ENCODE measurements around the gene ZNF280D. TPM values are rescaled to one million over a fixed set of nuclear protein-coding genes. Genes with fewer than 3 reads are reported as not detected.

ZNF280D gene
- total RNA-seq, 1 experiment from 2014 or later = 25.3 TPM

DNA sequence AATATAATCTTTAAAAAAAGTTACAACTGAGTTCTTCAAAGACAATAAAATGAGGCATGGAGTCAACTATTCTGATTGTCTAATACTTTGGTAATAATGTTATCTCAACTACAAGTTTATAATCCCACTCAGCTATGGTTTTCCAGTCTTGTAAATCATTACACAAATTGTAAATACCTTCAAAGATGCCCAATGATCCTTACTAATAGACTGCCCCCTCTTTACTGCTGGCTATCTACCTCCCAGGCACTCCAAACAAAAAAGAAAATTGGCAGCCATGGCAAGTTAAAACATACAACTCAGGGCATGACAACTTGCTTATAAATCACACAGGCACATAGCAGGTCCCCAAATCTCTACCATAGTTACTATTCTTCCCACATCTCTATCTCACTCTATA lies 58.5 kb downstream of the ZNF280D start:
- no peak overlapping the region for H3K27ac ChIP-seq (ENCODE audit: low read depth, low read length)
- no peaks in the 10 kb centered on the region for H3K36me3 ChIP-seq (ENCODE audit: control insufficient read depth in 1 of 2, insufficient read depth in 2 of 2, low read length in 2 of 2)
- no TSS peak for BruUV-seq (replicated peaks)
- H3K4me1 ChIP-seq (ENCODE audit: control insufficient read depth in 1 of 2, insufficient read depth in 2 of 2, low read length in 2 of 2) = no peaks in the 10 kb centered on the region
- H3K9ac ChIP-seq (ENCODE audit: low read length) = no peak overlapping the region
- H4K20me1 ChIP-seq (ENCODE audit: insufficient read depth) = no peaks in the 10 kb centered on the region
- TF ChIP-seq MAX (IDR thresholded peaks at IDR 0.05) = no peak
- TF ChIP-seq ZFX (IDR thresholded peaks at IDR 0.05) = no peak
- no peak for TF ChIP-seq CBX3 (IDR thresholded peaks at IDR 0.05; ENCODE audit: low read depth)
- no peak for TF ChIP-seq EZH2phosphoT487 (IDR thresholded peaks at IDR 0.05; ENCODE audit: borderline replicate concordance)
- no peak for TF ChIP-seq SP1 (IDR thresholded peaks at IDR 0.05; ENCODE audit: low read depth)
- TF ChIP-seq JUND (IDR thresholded peaks at IDR 0.05) = no peak
- TF ChIP-seq REST (IDR thresholded peaks at IDR 0.05; ENCODE audit: low read depth) = no peak
- no peak overlapping the region for H3K4me3 ChIP-seq (replicated peaks in 1 of 2; ENCODE audit: low read depth in 1 of 2, low read length in 2 of 2)
- ChIA-PET RAD21 (ENCODE audit: low non-redundant PET in 1 of 2, low total read pairs in 2 of 2, uncharacterized antibody in 2 of 2, unreplicated experiment in 2 of 2) (no interaction called here), POLR2A (no interaction called here), CTCF (no interaction called here)
- no peaks in the 10 kb centered on the region for H3K79me2 ChIP-seq (ENCODE audit: insufficient read depth, low read length)
- no peak overlapping the region for H2AFZ ChIP-seq (ENCODE audit: low read depth, low read length, poor library complexity, severe bottlenecking)
- H3K27me3 ChIP-seq (ENCODE audit: insufficient read depth, low read length) = no peaks in the 10 kb centered on the region
- no peaks in the 10 kb centered on the region for H3K9me3 ChIP-seq (ENCODE audit: control insufficient read depth in 1 of 2, insufficient read depth in 1 of 2, low read depth in 1 of 2, low read length in 2 of 2)
- ATAC-seq (no peak), DNase-seq (ENCODE audit: low read depth, low spot score) (no peak)
- no peaks in the 10 kb centered on the region for H3K9me2 ChIP-seq (ENCODE audit: insufficient read depth)
- no peak overlapping the region for H3K4me2 ChIP-seq (ENCODE audit: low read length)
- intact Hi-C loops (cut with micrococcal nuclease) = no loop called here

DNA sequence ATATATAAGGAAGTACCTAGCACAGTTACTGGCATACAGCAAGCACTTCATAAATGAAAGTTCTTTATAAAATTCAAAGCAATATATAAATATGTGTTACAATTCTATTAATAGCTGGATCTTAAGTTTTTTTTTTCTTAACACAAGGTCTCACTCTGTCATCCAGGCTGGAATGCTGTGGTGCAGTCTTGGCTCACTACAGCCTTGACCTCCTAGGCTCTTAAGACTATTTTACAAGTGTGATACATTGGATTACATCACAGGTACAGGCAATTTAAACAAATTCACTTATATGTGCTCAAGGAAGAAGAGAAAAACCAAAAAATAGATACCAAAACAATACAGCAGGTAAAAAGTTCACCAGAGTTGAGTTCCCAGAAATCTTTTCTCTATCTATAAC lies 60.6 kb downstream of the ZNF280D start:
- RAD21 ChIA-PET (ENCODE audit: low non-redundant PET in 1 of 2, low total read pairs in 2 of 2, uncharacterized antibody in 2 of 2, unreplicated experiment in 2 of 2) = no interaction called here
- Histone ChIP-seq H3K36me3 (ENCODE audit: control insufficient read depth in 1 of 2, insufficient read depth in 2 of 2, low read length in 2 of 2) (no peaks in the 10 kb centered on the region), H3K4me1 (ENCODE audit: control insufficient read depth in 1 of 2, insufficient read depth in 2 of 2, low read length in 2 of 2) (no peaks in the 10 kb centered on the region), H3K4me2 (ENCODE audit: low read length) (no peak overlapping the region), H3K4me3 (replicated peaks in 1 of 2; ENCODE audit: low read depth in 1 of 2, low read length in 2 of 2) (no peak overlapping the region), H3K9ac (ENCODE audit: low read length) (no peak overlapping the region), H3K9me3 (ENCODE audit: control insufficient read depth in 1 of 2, insufficient read depth in 1 of 2, low read depth in 1 of 2, low read length in 2 of 2) (no peaks in the 10 kb centered on the region), H4K20me1 (ENCODE audit: insufficient read depth) (no peaks in the 10 kb centered on the region), H3K27ac (ENCODE audit: low read depth, low read length) (no peak overlapping the region), H3K27me3 (ENCODE audit: insufficient read depth, low read length) (no peaks in the 10 kb centered on the region), H2AFZ (ENCODE audit: low read depth, low read length, poor library complexity, severe bottlenecking) (no peak overlapping the region), H3K9me2 (ENCODE audit: insufficient read depth) (no peaks in the 10 kb centered on the region), H3K79me2 (ENCODE audit: insufficient read depth, low read length) (no peaks in the 10 kb centered on the region)
- POLR2A ChIA-PET = no interaction called here
- ATAC-seq = no peak
- BruUV-seq (replicated peaks) = no TSS peak
- intact Hi-C loops (cut with micrococcal nuclease) = no loop called here
- DNase-seq (ENCODE audit: low read depth, low spot score) = no peak
- CTCF ChIA-PET = no interaction called here
- TF ChIP-seq ZFX (IDR thresholded peaks at IDR 0.05) (no peak), EGR1 (IDR thresholded peaks at IDR 0.05; ENCODE audit: low read depth) (no peak), CTCF (IDR thresholded peaks at IDR 0.05 in 2 of 3, conservative IDR thresholded peaks at IDR 0.05 in 1 of 3; ENCODE audit: borderline replicate concordance in 1 of 3, insufficient read depth in 1 of 3, low read depth in 2 of 3, low read length in 2 of 3) (no peak), EZH2phosphoT487 (IDR thresholded peaks at IDR 0.05; ENCODE audit: borderline replicate concordance) (no peak), CEBPB (IDR thresholded peaks at IDR 0.05; ENCODE audit: low read depth) (no peak), TCF7L2 (IDR thresholded peaks at IDR 0.05; ENCODE audit: borderline replicate concordance, extremely low read depth, insufficient read depth, insufficient read length) (no peak), JUND (IDR thresholded peaks at IDR 0.05) (no peak), POLR2AphosphoS5 (IDR thresholded peaks at IDR 0.05; ENCODE audit: low read depth, low read length) (no peak), ZNF274 (IDR thresholded peaks at IDR 0.05; ENCODE audit: low read depth, low read length) (no peak), ELF1 (IDR thresholded peaks at IDR 0.05; ENCODE audit: borderline replicate concordance, low read depth) (no peak), SIN3A (IDR thresholded peaks at IDR 0.05; ENCODE audit: low read depth) (no peak), RAD21 (IDR thresholded peaks at IDR 0.05; ENCODE audit: low read depth) (no peak), CBX3 (IDR thresholded peaks at IDR 0.05; ENCODE audit: low read depth) (no peak), POLR2A (IDR thresholded peaks at IDR 0.05; ENCODE audit: borderline replicate concordance, extremely low read depth, insufficient read depth, insufficient read length) (no peak)
